Measurements from ENCODE around the gene CMTM2.

The CMTM2 gene

GRCh38 chr16:66578651-66579531 lies at the start of gene CMTM2:
Gene CMTM2, plus strand, starts transcription at chr16:66579463. Its CDS starts 145 bp downstream, at chr16:66579608.
- DNase-seq (ENCODE audit: low spot score), result no peak

- no peak for DNase-seq (ENCODE audit: low spot score)
These were observed 49.8 kb upstream of the CMTM2 start for GRCh38 chr16:66529475-66529874.

GRCh38 chr16:66534376-66534799 lies 44.9 kb upstream of the CMTM2 start:
- DNase-seq (ENCODE audit: low spot score), result no peak

GRCh38 chr16:66536525-66536924 lies 42.7 kb upstream of the CMTM2 start:
- no peak for DNase-seq (ENCODE audit: low spot score)

- no peak for DNase-seq (ENCODE audit: low spot score)
These were observed 42.0 kb upstream of the CMTM2 start for GRCh38 chr16:66537236-66537635.

- DNase-seq (ENCODE audit: low spot score), result no peak
These were observed 40.4 kb upstream of the CMTM2 start for GRCh38 chr16:66538910-66539309.

- DNase-seq (ENCODE audit: low spot score), result peak; percentile 37
These were observed 39.4 kb upstream of the CMTM2 start for GRCh38 chr16:66539623-66540469.

GRCh38 chr16:66541388-66542355 lies 37.6 kb upstream of the CMTM2 start:
- DNase-seq (ENCODE audit: low spot score), result no peak

GRCh38 chr16:66542396-66542795 lies 36.9 kb upstream of the CMTM2 start:
- DNase-seq (ENCODE audit: low spot score), result no peak

- DNase-seq (ENCODE audit: low spot score), result no peak
These were observed 35.7 kb upstream of the CMTM2 start for GRCh38 chr16:66543541-66543940.

- no peak for DNase-seq (ENCODE audit: low spot score)
These were observed 35.1 kb upstream of the CMTM2 start for GRCh38 chr16:66544016-66544757.

- no peak for DNase-seq (ENCODE audit: low spot score)
These were observed 31.9 kb upstream of the CMTM2 start for GRCh38 chr16:66547101-66547989.

- DNase-seq (ENCODE audit: low spot score), result no peak
These were observed 31.2 kb upstream of the CMTM2 start for GRCh38 chr16:66548068-66548467.

GRCh38 chr16:66548868-66549267 lies 30.4 kb upstream of the CMTM2 start:
- DNase-seq (ENCODE audit: low spot score), result no peak

- DNase-seq (ENCODE audit: low spot score), result peak; percentile 41
These were observed 29.8 kb upstream of the CMTM2 start, which contains the start of gene TK2 for GRCh38 chr16:66549284-66550131. Gene TK2, minus strand, starts transcription at chr16:66550122. Its CDS starts 61 bp downstream, at chr16:66550061.

- peak; percentile 75 for DNase-seq (ENCODE audit: low spot score)
These were observed 27.9 kb upstream of the CMTM2 start for GRCh38 chr16:66551348-66551759.

GRCh38 chr16:66551788-66552285 lies 27.4 kb upstream of the CMTM2 start:
- no peak for DNase-seq (ENCODE audit: low spot score)

- DNase-seq (ENCODE audit: low spot score), result peak; percentile 94
These were observed 26.7 kb upstream of the CMTM2 start, which contains the start of gene CKLF for GRCh38 chr16:66552286-66553177. Gene CKLF, plus strand, starts transcription at chr16:66552576. Its CDS starts 140 bp downstream, at chr16:66552716.
